HG03354 (cell line): Measurements from ENCODE around the gene TSPOAP1.

Source experiments
- ATAC-seq: cut with Tn5 transposase; IDR thresholded peaks from one replicate; pipeline ENCODE4 v1.9.1; 2021; ENCODE audit warnings: mild to moderate bottlenecking; ENCODE audit not compliant: unreplicated experiment, poor library complexity, severe bottlenecking

The TSPOAP1 gene

DNA sequence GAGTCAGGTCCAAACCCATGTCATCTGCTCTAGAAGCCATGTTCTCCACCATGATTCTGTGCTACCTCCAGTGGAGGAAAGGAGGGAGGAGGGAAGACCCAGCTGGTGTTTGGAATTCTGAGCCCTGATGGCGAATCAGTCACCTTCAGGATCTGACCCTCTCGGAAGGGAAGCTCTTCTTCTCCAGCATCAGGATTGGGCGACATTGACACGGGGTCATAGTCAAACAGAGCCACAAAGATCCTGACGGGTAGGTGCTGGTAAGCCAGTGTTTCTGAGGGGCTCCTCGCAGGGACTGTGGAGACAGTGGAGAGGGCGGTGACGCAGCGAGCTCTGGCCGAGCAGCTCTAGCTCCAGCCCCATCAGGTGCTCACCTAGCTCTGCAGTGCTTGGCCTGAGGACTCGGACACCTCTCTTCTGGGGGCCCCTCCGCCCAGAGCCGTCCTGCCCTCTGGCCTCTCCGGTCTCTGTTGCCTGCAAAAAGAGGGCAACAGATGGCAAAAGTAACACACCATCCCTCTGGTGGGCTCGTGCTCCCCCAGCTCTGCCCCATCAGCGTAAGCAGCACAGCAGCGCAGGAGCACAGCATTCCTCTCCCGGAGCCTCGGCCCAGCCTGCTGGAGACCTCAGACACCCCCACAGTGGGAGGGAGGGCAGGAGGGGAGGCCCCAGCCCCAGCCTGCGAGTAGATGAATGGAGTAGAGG, 21.0 kb downstream of the TSPOAP1 start:
- no peak for ATAC-seq

GRCh38 chr17:58306131-58306951, 22.3 kb downstream of the TSPOAP1 start:
- no peak for ATAC-seq

DNA sequence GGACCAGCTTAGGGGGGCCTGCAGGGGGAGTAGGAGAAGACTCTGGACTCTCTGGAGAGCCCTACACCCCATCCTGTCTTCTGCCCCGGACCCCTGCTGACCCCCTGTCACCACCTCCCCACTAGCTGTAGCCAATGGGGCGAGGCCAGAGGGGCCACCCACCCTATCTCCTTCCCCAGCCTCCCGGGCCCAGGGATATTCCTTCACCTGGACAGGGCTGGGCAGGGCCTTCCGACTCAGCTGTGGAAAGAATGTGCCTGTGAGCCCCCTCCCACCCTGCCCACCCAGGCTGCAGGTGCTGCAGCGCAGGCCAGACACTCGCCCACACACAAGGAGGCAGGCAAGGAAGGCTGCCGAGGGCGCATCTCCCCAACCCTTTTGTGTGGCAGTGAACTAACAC, 23.0 kb downstream of the TSPOAP1 start:
- no peak for ATAC-seq

DNA sequence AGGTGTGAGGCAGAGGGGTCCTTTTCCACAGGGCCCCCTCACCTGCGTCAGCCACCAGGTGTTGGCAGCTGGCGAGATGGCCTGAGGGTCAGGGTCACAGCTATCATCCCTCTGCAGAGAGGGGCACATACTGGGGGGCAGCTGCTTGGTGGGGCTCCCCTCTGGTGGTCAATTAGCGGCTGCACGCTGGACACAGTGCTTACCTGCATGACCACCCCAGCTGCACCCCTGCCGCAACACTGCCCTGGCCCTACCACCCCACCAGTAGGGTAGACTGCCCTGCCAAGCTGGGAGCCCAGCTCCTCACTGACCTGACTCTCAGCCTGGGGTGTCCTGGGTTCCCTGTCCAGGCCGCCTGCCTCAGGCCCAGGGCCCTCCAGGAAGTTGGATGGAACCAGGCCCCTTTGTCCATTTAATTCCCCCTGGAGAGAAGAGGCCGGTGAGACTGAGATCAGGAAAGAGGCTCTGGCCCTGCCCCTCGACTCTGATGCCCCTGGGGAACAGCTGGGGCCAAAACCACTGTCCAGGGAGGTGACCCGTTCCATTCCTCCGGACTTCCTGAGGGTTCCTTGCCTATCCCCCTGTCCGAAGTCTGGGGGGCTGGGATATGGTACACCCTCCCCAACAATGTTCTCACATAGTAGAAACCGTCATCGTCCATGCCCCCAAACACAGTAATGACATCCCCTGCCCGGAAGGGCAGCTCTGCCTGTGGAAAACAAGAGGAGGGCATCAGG, 23.7 kb downstream of the TSPOAP1 start:
- no peak for ATAC-seq

- peak; percentile 55 for ATAC-seq
Observed at GRCh38 chr17:58303971-58304749, 24.4 kb downstream of the TSPOAP1 start.

DNA sequence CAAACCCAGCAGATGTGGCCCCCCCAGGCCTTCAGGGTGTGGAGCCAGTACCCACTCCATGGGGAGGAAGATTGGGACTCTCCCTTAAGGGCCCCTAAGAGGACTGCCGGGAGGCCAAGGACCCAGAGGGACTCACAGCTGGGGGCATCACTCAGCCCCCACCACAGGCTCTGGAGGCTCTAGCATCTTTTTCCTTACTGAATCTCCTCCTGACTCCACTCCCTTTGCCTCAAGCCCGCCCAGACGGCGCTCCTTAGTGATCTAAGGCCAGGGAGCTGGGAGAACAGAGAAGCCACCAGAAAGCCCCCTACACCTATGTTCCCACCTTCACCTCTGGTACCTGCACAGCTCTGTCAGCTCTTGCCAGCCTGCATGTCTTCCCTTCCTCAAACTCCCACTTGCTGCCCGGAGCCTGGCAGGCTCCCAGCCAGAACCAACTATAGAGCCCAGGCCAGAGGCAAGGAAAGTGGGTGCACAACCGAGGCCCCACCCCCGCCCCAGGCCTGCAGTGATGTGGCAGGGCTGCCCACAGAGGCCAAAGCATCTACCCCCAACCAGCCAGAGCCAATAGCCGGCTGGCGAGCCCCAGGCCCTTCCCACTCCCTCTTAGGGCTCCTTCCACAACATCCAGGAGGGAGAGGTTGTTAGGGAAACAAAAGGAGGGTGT, 25.5 kb downstream of the TSPOAP1 start:
- ATAC-seq: no peak

DNA sequence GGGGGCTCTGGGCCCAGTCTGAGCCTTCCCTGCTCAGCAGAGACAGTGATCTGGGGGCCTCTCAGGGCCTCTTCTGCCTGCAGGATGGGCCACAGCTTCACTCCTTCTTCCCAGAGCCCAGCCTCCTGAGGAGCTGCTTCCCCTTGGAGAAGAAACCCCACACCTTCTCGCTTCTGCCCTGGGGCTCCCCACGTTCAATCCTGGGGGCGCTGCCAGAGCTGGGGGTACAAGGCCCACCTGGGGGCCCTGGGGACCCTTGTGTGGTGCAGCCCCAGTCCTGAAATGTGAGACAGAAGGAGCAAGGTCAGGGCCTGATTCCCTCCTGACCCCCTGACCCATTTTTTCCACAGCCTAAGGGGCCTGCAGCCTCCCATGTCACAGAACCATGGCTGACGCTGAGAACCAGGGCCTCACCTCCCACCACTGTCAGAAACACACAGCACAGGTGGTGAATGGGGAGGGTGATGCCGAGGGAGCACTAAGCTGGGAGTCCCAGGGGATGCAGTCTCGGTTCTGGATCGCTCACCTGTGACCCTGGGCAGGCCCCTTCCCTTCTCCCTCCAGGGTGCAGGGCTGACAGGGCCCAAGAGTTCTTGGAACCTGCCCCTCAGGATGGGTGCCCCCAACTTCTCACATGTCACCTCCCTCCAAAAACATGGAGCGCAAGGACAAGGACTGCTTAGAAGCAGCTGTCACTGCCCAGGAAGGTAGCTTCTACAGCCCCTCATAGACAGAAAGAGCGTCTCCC, 26.2 kb downstream of the TSPOAP1 start:
- no peak for ATAC-seq

DNA sequence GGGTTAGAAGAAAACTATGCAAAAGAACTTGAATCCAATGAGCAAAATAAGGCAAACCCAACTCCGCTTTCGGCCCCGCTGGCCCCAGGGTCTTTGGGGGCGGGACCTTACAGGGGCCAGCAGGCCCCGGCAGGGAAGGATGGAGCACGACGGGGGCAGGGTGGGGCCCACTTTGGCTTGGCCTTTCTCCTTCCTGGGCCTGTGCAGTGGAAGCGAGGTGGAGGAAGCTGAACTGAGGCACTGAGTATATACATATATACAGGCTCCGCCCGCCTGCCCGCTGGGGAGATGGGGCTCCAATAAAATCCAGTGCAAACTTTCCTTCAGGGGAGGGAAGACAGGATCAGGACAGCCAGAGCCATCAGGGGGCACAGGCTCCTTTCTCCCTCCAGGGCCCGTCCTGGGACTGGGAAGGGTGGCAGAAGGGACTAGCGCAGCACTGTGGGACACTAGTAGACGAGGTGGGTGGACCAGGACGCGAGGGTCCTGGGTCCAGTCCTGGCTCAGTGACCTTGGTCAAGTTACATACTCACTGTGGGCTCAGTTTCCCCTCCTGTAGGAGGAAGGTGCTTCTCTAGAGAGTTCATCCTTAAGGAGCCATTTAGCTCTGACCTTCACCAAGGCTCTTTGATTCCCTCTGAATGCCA, 27.0 kb downstream of the TSPOAP1 start:
- ATAC-seq: no peak

GRCh38 chr17:58300336-58300735, 28.3 kb downstream of the TSPOAP1 start:
- no peak for ATAC-seq

DNA sequence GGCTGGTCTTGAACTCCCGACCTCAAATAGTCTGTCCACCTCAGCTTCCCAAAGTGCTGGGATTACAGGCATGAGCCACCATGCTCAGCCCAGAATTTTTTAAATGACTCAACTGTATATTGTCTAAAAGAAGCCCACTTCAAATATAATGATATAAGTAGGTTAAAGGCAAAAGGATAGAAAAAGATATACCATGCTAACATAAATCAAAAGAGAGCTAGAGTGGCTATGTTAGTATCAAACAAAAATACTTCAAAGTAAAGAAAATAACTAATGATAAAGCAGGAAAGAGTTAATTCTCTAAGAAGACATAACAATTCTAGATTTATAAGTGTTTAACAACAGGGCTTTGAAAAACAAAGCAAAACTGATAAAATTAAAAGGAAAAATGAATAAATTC, 34.6 kb downstream of the TSPOAP1 start:
- no peak for ATAC-seq

- no peak for ATAC-seq
Observed at GRCh38 chr17:58291246-58291645, 37.3 kb downstream of the TSPOAP1 start.

DNA sequence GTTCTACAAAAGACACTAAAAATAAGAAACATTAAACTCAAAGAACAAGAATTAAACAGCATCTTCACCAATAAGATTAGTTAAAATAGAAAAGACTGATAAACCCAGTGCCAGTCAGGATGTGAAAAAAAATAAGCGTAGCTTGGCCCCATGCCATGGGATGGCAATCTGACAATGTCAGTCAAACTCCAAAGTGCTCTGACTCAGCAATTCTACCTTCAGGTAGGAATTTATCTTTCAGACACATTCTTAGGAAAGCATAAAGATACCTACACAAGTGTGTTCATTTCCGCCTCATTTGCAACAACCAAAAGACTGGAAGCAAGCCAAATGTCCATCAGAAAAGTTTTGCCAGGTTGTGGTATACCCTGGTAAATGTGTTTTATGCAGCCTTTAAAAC, 38.7 kb downstream of the TSPOAP1 start:
- ATAC-seq: no peak

DNA sequence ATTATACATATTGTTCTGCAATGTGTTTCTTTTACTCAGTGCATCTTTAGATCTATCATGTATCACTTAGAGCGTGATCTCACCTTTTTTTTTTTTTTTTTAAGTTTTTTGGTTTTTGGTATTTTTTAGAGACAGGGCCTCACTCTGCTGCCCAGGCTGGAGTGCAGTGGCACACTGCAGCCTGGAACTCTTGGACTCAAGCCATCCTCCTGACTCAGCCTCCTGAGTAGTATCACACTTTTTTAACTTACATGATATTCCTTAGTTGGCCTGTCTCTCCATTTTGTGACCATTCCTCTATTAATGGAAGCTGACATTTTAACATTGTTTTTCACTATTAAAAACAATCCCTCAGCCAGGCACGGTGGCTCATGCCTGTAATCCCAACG, 43.2 kb downstream of the TSPOAP1 start:
- ATAC-seq: no peak

- no peak for ATAC-seq
Observed at GRCh38 chr17:58284613-58285421, 43.8 kb downstream of the TSPOAP1 start.

- no peak for ATAC-seq
Observed at GRCh38 chr17:58283674-58284612, 44.7 kb downstream of the TSPOAP1 start.

- ATAC-seq: no peak
Observed at GRCh38 chr17:58282442-58282841, 46.2 kb downstream of the TSPOAP1 start.
